ENCODE data around the gene PLEKHH3.
A peak's percentile ranks its signal among the peaks of the same experiment; 100 is the strongest.

Gene PLEKHH3

GRCh38 chr17:42629411-42630009 lies 47.3 kb downstream of the PLEKHH3 start:
- no peak for TF ChIP-seq TEAD4 (IDR thresholded peaks at IDR 0.05)
- no peak for TF ChIP-seq CREB1 (IDR thresholded peaks at IDR 0.05; ENCODE audit: low read depth)
- no peak for TF ChIP-seq TCF12 (IDR thresholded peaks at IDR 0.05; ENCODE audit: low read depth)
- TF ChIP-seq CEBPB (IDR thresholded peaks at IDR 0.05), result no peak
- no peak for TF ChIP-seq ZBTB7A (IDR thresholded peaks at IDR 0.05; ENCODE audit: low read depth)
- TF ChIP-seq FOXM1 (IDR thresholded peaks at IDR 0.05; ENCODE audit: borderline replicate concordance, low read depth), result no peak
- TF ChIP-seq USF1 (IDR thresholded peaks at IDR 0.05), result no peak
- no peak for TF ChIP-seq YY1 (IDR thresholded peaks at IDR 0.05; ENCODE audit: low read depth)

- TF ChIP-seq FOXM1 (IDR thresholded peaks at IDR 0.05; ENCODE audit: borderline replicate concordance, low read depth), result peak; percentile 63; the same call in 1 of the 2 replicates
- peak; percentile 85 for TF ChIP-seq EP300 (IDR thresholded peaks at IDR 0.05; ENCODE audit: borderline replicate concordance)
- no peak for TF ChIP-seq ZBTB7A (IDR thresholded peaks at IDR 0.05; ENCODE audit: low read depth)
- TF ChIP-seq NFIC (IDR thresholded peaks at IDR 0.05), result peak; percentile 89
- TF ChIP-seq TEAD4 (IDR thresholded peaks at IDR 0.05), result peak; percentile 73; the same call in 1 of the 2 replicates
- TF ChIP-seq YY1 (IDR thresholded peaks at IDR 0.05; ENCODE audit: low read depth), result no peak
- peak; percentile 84 for TF ChIP-seq TCF12 (IDR thresholded peaks at IDR 0.05; ENCODE audit: low read depth)
- TF ChIP-seq USF1 (IDR thresholded peaks at IDR 0.05), result 0 out of 2 replicates have a peak, but pooled peaks have one; percentile 15
- no peak for TF ChIP-seq EGR1 (IDR thresholded peaks at IDR 0.05)
- TF ChIP-seq MAX (IDR thresholded peaks at IDR 0.05), result 0 out of 2 replicates have a peak, but pooled peaks have one; percentile 45
Measured at GRCh38 chr17:42623732-42624596, 52.8 kb downstream of the PLEKHH3 start.

GRCh38 chr17:42623271-42623670 lies 53.5 kb downstream of the PLEKHH3 start:
- TF ChIP-seq TCF12 (IDR thresholded peaks at IDR 0.05; ENCODE audit: low read depth), result no peak

GRCh38 chr17:42618442-42619150 lies 58.2 kb downstream of the PLEKHH3 start:
- TF ChIP-seq NFIC (IDR thresholded peaks at IDR 0.05) (no peak), RAD21 (IDR thresholded peaks at IDR 0.05; ENCODE audit: low read depth) (peak; percentile 37)

GRCh38 chr17:42617956-42618431 lies 58.8 kb downstream of the PLEKHH3 start:
- no peak for TF ChIP-seq TCF12 (IDR thresholded peaks at IDR 0.05; ENCODE audit: low read depth)
- no peak for TF ChIP-seq EGR1 (IDR thresholded peaks at IDR 0.05)
- no peak for TF ChIP-seq CREB1 (IDR thresholded peaks at IDR 0.05; ENCODE audit: low read depth)
- TF ChIP-seq TEAD4 (IDR thresholded peaks at IDR 0.05), result no peak
- TF ChIP-seq USF1 (IDR thresholded peaks at IDR 0.05), result no peak
- no peak for TF ChIP-seq ZBTB7A (IDR thresholded peaks at IDR 0.05; ENCODE audit: low read depth)
- TF ChIP-seq YY1 (IDR thresholded peaks at IDR 0.05; ENCODE audit: low read depth), result no peak
- no peak for TF ChIP-seq MAX (IDR thresholded peaks at IDR 0.05)
- TF ChIP-seq NFIC (IDR thresholded peaks at IDR 0.05), result no peak
- TF ChIP-seq FOXM1 (IDR thresholded peaks at IDR 0.05; ENCODE audit: borderline replicate concordance, low read depth), result no peak

Measured in Ishikawa (cell line).